HG03280 (cell line): Measurements from ENCODE around the gene SPAG4.

ENCODE experiments used
- ATAC-seq: cut with Tn5 transposase; IDR thresholded peaks from one replicate; pipeline ENCODE4 v1.9.1; 2021; ENCODE audit warnings: mild to moderate bottlenecking, moderate library complexity; ENCODE audit not compliant: unreplicated experiment

Gene SPAG4

DNA sequence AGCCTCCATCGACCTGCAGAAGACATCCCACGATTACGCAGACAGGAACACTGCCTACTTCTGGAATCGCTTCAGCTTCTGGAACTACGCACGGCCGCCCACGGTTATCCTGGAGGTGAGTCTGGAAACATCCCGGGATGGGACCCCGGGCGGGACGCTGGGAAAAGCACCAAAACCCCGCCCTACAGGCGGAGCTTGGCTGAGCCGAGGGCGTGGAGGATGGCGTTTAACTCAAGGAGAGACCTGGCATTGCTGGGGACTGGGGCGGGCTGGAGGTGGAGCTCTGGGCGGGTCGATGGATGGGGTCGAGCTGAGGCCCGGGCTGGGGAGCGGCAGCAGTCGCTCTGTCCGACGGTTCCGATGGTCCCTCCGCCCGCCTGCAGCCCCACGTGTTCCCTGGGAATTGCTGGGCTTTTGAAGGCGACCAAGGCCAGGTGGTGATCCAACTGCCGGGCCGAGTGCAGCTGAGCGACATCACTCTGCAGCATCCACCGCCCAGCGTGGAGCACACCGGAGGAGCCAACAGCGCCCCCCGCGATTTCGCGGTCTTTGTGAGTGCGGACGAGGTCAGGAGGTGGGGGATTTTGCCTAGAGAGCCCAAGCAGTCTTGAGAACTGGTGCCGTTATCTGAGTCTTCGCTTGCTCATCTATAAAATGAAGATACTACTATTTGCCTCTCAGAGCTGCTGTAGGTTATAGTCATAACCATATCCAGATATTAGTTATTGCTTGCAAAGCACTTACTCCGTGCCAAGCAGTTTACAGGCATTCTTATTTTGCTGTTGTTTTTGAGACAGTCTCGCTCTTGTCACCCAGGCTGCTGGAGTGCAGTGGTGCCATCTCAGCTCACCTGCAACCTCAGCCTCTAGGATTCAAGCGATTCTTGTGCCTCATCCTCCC lies 3.8 kb downstream of the SPAG4 start:
- peak; percentile 28 for ATAC-seq

DNA sequence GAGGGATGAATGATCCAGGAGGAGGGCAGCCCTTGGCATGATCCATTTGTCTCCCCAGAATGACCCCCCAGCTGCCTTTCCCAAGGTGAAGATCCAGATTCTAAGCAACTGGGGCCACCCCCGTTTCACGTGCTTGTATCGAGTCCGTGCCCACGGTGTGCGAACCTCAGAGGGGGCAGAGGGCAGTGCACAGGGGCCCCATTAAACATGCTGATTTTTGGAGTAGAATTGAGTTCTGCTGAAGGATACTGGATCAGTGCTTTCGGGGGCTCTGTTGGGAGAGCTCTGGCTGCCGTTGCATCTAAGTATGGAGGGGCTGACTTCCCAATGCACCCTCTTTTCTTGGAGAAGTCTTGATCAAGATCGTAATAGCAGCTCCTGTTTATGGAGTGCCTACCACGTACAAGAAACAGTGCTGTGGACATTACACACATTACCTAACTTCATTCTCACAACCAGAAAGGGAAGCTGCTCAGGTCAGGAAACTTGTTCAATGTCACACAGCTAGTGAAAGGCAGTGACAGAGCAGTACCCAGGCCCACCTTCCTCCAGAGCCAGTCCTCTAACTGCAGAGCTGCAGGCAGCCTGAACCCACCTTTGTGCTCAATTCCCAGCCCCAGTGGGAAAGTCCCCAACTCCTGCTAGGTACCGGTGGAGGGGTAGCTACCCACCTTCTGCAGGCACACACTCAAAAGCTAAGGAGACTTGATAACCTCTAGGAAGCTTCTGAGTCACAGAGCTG lies 5.4 kb downstream of the SPAG4 start:
- ATAC-seq = no peak

DNA sequence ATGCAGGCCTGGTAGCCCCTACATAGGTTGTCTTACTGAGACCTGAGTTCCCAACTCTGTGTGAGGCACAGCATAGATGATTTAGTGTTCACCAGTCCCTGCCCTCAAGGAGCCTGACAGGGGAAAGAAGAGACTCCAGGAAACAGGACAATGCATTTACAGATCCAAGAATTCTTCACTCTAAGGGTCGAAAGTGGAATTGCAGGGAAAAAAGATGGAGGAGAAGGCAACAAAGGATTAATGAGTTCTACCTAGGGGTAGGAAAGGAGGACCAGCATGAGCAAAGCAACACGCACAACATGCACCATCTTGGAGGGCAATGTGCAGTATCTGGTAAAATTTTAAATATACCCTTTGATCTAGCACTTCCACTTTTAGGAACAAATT lies 5.9 kb downstream of the SPAG4 start:
- no peak for ATAC-seq

DNA sequence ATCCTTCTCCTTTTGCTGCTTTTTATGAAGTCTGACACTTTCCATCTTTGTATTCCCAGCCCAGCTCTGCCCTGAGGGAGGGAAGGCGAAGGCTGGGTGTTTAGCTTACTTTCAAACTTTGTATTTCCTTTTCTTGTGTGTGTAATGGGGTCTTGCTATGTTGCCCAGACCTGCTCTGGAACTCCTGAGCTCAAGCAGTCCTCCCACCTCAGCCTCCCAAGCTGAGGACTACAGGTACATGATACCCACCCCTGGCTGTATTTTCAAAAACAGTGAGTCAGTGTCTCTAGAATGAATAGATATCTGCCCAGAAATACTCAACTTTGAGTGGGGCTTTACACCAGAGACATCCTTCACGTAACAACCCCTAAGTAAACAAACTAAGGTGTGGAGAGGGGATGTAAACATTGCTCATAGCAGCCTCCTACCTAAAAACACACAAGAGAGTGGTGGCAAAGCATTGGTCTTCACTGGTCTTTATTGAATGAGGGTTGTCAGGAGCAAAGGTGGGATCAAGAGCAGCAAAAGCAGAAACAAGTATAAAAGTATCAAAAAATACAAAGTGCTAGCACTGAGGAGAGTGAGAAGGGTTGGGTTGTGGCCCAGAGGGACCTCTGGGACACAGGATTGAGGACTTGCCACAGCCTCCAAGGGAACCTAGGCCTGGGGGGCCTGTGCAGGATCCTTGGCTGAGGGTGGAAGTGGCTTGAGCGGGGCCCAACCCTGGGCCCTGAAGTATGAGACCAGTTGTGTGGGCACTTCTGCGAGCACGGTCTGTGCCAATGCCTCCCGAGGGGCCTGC lies 10.2 kb downstream of the SPAG4 start:
- no peak for ATAC-seq

DNA sequence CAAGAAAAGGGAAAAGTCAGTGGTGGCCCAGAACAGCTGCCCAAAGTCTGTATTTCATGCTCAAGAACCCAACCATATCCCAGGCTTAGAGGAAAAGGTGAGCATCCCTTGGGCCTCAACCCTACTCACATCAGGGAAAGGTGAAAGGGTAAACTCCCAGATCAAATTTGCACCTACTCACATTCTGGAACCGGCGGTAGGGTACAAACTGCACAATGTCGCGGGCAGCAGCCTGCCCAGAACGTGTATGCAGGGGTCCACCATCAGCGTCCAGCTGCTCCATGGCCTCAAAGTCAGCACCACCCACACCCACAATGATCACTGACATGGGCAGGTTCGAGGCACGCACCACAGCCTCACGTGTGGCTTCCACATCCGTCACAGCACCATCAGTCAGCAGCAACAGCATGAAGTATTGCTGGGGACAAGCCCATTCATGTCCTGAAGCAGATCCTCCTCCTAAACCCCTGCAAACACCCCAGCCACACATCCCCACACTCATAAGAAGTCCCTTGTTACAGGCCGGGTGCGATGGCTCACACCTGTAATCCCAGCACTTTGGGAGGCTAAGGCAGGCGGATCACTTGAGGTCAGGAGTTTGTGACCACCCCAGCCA lies 10.9 kb downstream of the SPAG4 start:
- no peak for ATAC-seq

DNA sequence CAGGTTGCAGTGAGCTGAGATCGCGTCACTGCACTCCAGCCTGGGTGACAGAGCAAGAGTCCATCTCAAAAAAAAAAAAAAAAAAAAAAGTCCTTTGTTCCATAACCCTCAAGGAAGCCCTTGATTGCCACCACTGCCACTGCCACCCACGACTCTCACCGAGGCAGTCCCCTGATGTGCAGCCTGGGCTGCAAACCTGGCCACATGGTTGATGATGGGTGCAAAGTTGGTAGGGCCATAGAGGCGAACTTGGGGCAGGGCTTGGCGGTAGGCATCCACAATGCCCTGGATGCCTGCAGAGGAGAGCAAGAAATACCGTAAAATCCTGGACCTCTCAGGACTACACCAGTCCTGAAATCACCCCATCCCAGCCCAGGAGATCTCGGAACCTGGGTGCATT lies 11.5 kb downstream of the SPAG4 start:
- no peak for ATAC-seq

DNA sequence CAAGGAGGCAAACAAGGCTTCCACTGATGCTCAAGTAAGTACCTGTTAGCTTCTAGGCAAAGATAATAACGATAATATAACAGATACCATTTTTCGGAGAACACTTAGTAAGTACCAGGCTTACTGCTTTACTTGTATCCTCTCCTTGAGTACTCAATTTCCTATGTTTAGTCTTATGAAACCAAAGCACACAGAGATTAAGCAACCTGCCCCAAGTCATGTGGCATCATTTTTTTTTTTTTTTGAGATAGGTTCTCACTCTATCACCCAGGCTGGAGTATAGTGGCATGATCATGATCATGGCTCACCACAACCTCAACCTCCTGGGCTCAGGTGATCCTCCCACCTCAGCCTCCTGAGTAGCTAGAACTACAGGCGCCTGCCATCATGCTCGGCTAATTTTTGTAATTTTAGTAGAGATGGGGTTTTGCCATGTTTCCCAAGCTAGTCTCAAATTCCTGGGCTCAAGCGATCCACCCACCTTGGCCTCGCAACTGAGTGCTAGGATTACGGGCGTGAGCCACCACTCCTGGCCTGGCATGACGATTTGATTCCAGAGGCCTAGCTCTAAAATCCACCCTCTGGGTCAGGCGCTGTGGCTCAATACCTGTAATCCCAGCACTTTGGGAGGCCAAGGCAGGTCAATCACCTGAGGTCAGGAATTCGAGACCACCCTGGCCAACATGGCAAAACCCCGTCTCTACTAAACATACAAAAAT lies 14.0 kb downstream of the SPAG4 start:
- ATAC-seq = no peak

DNA sequence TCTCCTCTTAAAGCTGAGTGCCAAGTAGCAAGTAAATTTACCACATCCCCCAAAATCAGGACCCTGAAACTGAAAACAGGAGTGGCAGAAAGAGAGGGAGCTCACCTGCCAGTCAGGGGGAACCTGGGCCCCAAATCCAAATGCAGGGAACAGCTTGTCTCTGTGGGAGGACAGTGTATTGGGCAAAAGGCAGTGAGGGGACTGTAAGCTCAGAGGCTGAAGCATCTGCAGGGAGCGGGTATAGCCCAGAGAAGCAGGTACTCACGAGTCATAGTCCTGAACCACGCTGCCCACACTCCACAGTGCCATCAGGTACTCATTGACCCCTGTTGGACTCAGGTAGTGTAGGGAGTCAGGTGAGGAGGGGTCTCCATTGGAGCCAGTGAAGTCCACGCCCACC lies 15.0 kb downstream of the SPAG4 start:
- ATAC-seq = no peak

DNA sequence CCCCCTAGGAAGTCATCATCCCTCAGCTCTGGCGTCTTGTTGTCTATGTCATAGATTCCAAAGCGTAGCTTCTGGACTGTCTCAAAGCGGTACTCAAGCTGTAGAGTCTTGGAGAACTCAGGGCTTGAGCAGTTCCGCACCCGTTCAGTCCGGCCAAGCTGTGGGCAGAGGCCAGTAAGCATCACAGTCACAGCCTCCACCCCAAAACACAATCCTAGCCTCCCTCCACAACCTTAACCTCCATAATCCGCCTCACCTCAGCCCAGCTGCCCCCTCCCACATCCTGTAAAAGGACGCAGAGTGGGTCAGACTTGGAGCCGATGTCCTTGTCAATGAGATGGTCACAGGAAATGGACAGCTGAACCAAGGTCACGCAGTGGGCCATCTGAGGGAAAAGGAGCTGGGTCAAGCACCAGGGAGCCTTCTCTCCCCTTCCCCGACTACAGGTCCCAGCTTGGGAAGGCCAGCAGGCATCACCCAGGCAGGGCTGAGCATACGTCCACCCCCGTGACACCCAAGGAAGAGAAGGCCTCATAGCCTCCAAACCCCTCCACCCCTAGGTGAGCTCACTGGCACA lies 17.0 kb downstream of the SPAG4 start:
- no peak for ATAC-seq

DNA sequence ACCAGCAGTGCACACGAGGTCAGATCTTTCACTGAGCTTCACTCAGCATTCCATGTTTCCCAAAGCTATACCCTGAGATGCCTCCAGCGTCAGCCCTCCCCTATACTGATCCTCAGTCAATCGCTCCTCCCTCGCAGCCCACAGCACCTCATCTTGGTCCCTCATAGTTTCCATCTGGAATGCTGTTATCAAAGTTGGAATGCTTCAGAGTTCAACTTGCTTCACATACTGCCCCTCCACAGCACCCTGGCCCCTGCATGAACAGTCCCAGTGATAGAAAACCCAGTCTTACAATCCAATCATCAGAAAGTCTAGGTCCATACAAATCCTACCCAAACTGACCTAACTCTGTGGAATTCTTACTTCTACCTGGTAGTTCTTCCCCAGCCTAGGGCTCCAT lies 20.0 kb downstream of the SPAG4 start:
- no peak for ATAC-seq

DNA sequence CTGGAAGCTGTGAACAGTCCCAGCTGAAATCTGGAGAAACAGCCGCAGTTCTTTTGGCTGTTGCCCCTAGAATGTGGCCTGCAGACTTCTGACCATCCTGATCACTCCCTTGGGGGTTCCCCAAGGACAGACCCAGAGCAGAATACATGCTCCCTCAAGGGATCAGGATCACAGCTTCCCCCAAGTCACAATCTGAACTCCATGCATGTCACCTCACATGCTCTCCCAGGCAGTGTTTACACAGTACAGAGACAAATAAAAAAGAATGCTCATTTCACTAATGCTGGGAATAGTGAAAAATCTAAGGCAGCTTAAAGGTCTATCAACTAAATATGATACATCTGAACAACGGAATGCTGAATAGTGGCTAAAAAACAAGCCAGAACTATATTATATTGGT lies 20.5 kb downstream of the SPAG4 start:
- ATAC-seq = no peak

DNA sequence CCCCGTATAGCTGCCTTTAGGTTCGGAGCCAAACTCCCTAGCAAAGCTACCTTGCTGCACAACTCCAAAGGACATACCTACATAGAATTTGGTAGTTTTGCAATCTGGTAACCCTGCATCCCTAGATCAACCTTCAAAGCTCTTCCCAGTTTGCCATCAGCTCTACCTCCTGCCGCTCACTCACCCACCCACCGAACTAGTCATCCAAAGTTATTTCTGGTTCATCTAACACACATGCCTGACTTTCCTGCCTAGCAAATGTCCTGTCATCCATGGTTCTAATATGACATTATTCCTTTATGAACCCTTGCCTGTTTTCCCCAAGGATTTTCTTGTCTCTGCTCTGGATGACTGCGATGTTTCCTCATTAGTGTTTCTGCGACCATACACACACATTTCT lies 21.6 kb downstream of the SPAG4 start:
- no peak for ATAC-seq

DNA sequence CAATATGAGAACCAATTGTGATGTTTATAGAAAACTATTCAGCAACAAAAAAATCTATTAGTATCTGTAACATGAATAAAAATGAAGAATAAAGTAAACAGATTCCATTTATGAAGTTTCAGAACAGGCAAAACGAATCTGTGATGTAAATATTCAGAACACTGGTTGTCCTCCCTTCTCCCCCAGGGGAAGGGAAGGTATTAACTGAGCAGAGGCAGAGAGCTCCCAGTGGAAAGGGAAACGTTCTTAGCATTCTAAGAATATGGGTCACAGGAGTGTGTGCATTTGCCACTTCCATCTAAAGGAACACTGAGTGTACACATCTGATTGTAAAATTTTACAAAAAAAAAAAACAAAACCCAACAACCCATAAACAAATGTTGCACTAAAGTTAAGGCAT lies 23.1 kb downstream of the SPAG4 start:
- no peak for ATAC-seq

DNA sequence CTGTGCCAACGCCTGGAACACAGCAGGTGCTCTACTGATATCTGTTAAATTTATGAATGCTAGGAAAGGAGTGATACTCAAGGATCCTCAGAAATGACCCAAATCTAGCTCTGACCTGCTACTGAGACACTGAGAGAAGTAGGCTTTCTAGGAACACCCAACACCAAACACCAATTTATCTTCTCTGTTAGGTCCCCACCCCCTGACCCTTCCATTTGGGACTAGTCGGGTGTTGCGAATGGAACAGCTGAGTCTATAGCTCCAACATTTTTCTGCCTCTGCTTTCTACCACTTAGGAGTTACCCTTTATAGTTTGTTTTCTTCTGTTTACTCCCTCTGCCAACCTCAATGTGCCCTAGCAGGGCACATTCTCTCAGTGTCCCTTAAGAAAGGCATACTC lies 25.1 kb downstream of the SPAG4 start:
- ATAC-seq = no peak

DNA sequence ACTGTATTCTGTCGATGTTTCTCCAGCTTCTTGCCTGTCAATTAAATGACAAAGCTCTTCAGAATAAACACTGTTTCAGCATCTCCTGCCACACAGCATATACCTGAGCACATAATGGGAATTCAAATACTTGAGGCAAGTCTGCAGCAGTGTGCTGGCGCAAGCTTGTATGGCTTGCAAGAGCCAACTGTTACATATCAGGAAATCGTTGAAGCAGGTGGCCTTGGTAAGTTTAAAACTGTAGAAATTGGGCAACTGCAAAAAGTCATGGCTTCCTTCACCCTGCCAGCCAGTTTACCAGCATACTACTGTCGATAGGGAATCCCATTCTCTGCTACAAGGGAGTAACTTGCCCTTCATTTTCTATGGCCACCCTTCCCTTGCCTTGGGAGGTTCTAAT lies 26.1 kb downstream of the SPAG4 start:
- no peak for ATAC-seq

DNA sequence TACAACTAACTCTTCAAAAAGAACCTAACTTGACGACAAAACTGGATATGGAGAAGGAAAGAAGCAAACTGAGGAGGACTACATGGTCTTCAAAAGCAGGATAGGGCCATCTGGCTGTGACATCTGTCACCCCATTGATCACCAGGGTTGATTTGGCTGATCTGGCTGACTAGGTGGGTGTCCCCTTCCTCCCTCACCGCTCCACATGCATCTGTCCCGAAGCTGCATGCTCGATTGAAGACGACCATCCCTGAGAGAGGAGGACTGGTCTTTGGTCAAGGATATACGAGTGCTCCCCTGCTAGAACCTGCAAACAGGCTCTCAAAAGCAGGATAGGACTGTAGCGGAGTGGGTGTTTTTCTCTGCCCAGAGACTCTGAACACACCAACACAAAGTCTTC lies 27.4 kb downstream of the SPAG4 start:
- ATAC-seq = no peak

DNA sequence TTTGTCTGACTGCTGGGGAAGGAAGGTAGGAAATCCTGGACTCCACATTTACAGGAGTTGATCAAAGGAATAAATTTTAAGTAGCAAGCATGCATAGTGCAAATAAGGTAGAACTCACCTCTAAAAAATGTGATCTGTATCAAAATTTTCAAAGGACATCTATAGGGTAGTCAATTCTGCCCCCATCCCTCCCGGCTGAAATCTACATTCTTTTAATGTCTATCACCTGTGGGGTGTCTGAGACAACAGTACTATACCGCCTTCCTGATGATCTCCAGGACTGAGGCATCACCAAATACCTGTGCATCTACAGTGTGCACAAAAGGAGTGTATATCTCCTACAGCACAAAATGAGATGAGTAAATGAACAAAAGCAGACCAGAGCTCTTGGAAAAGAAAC lies 29.2 kb downstream of the SPAG4 start:
- no peak for ATAC-seq

DNA sequence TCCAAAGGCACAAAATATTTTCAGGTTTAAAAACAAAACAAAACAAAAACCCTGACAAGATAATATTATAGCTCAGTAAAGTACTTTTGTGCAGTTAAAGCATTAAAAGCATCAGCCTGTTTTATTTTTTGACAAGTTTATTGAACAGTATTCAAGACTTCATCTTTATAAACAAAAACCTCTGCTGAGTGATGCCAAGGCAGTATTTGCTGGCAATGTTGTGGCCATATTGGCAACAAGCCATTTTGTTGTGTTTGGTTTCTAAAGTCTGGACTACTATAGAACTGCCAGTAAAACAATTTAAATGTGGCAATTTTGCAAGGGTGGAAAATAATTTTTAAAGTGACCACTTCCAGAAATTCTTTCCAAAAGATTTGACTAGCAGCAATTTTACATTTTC lies 33.2 kb downstream of the SPAG4 start:
- ATAC-seq = no peak

DNA sequence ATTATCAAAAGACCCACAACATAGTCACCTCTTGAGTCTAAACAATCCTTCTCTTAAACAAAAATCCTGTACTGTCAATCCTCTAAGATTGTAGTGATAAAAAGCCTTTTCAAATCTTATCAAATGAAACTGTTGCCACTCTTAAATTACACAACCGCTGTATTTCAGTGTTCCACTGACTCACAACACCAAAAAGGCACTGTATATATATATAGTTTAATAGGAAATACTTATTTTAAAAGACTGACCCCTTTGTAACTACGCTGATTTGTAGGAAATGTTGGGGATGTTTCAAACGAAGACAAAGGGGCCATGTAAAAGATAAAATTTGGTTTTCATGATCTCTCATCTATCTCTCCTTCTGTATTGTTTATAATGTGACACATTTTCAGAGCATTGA lies 35.0 kb downstream of the SPAG4 start:
- ATAC-seq = no peak

DNA sequence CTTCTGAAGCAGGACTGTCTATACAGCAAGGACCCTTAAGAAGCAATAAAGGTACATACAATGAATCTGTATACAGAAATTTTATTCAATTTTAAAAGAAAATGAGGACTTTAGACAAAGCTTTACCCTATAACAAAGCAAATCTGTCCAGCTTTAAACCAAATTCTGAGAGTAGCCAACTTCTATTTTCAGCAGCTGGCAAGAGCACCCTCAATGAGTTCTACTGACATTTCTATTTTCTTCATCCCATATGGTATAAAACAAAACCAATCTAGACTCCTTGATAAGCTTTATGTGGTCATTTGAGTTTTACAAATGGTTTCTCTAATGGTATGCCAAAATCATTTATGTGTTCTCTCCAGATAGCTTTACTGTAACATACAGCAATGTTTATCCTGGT lies 36.3 kb downstream of the SPAG4 start:
- ATAC-seq = no peak
